Stimulated activated CD4-positive, alpha-beta T cell treated with anti-CD3 and anti-CD28 coated beads, Interleukin-4, amount 100 ng/mL, for 1 hour (primary cell): ENCODE results near the gene ITK.

Experiments used
- DNase-seq: peaks from one replicate; pipeline ENCODE4 v3.0.0-alpha.2; 2020

Gene ITK

GRCh38 chr5:157180374-157181264 lies at the start of gene ITK:
ITK (plus strand) TSS chr5:157180840; CDS start chr5:157180978, 138 bp downstream.
- no peak for DNase-seq

- no peak for DNase-seq
Measured at GRCh38 chr5:157130925-157131324, 49.7 kb upstream of the ITK start.

- DNase-seq = no peak
Measured at GRCh38 chr5:157132281-157132612, 48.4 kb upstream of the ITK start.

GRCh38 chr5:157137691-157138090 lies 42.9 kb upstream of the ITK start:
- no peak for DNase-seq

- peak; percentile 82 for DNase-seq
Measured at GRCh38 chr5:157142317-157143126, 38.1 kb upstream of the ITK start, which contains the start of gene MED7. MED7 (minus strand) TSS chr5:157142865; CDS start chr5:157139431, 3,434 bp downstream.

GRCh38 chr5:157143127-157143971 lies 37.3 kb upstream of the ITK start:
- peak; percentile 37 for DNase-seq

- peak; percentile 72 for DNase-seq
Measured at GRCh38 chr5:157148734-157149615, 31.7 kb upstream of the ITK start.

- DNase-seq = no peak
Measured at GRCh38 chr5:157150995-157151394, 29.6 kb upstream of the ITK start.

- no peak for DNase-seq
Measured at GRCh38 chr5:157155297-157155696, 25.3 kb upstream of the ITK start.

GRCh38 chr5:157157293-157157891 lies 23.2 kb upstream of the ITK start:
- no peak for DNase-seq

- DNase-seq = no peak
Measured at GRCh38 chr5:157159209-157159751, 21.4 kb upstream of the ITK start.

- peak; percentile 32 for DNase-seq
Measured at GRCh38 chr5:157160001-157160400, 20.6 kb upstream of the ITK start.

GRCh38 chr5:157161996-157162395 lies 18.6 kb upstream of the ITK start:
- DNase-seq = no peak

- no peak for DNase-seq
Measured at GRCh38 chr5:157162919-157163510, 17.6 kb upstream of the ITK start.

- no peak for DNase-seq
Measured at GRCh38 chr5:157164521-157164920, 16.1 kb upstream of the ITK start.

- no peak for DNase-seq
Measured at GRCh38 chr5:157165261-157165660, 15.4 kb upstream of the ITK start.

- DNase-seq = no peak
Measured at GRCh38 chr5:157165668-157166067, 15.0 kb upstream of the ITK start.

- DNase-seq = no peak
Measured at GRCh38 chr5:157166214-157167213, 14.1 kb upstream of the ITK start, which contains the start of gene GARIN3. GARIN3 (minus strand) TSS chr5:157166264; CDS start chr5:157166168, 96 bp downstream.

GRCh38 chr5:157167214-157167621 lies 13.4 kb upstream of the ITK start:
- no peak for DNase-seq
